Lower leg skin (tissue), 4 donors: ENCODE results near the gene FLT3. TPM values are rescaled to one million over a fixed set of nuclear protein-coding genes. Genes with fewer than 3 reads are reported as not detected.

Experiments
- DNase-seq, 2 donors: peaks; one replicate each; pipeline ENCODE4 v3.0.0-alpha.2; 2019; ENCODE audit warnings: low spot score in 2 of 2
- H3K4me3 ChIP-seq: fragments of 200-600 bp; sonication (generic); 2 replicates; pipeline ENCODE4 v1.5.1; 2017; ENCODE audit warnings: mild to moderate bottlenecking, low read depth; ENCODE audit not compliant: poor library complexity, severe bottlenecking
- CTCF ChIP-seq, 3 donors: fragments of 450-650 bp; IDR thresholded peaks; one replicate each; pipeline ENCODE4 v1.5.1; 2016; ENCODE audit warnings: antibody characterized with exemption in 3 of 3, mild to moderate bottlenecking in 3 of 3, moderate library complexity in 2 of 3
- POLR2A ChIP-seq, 2 donors: fragments of 450-650 bp; IDR thresholded peaks; one replicate each; pipeline ENCODE4 v1.6.1; 2016 to 2017; ENCODE audit warnings: antibody characterized with exemption in 2 of 2, mild to moderate bottlenecking in 1 of 2, moderate library complexity in 1 of 2
- WGBS, 2 donors: methylation state at CpG; one replicate each; pipeline ENCODE4 v1.1.5; 2018; 5-methylcytosine and 5-hydroxymethylcytosine counted together
- intact Hi-C: fragments of 100-400 bp; cut with DNase I; formaldehyde crosslinking; loops from one replicate; pipeline ENCODE4 v1.15.0; 2023; ENCODE audit warnings: low total_unique reads
- total RNA-seq, 4 donors: library from RNA; depleted of rRNA; stranded (reverse); fragments of >200 nt; gene quantifications; one replicate each; pipeline ENCODE4 v1.1.0, GENCODE V29; 2016

Gene FLT3
- total RNA-seq, 4 donors from 2014 or later, result 0.72 to 1.3 (median 0.89) TPM

DNA sequence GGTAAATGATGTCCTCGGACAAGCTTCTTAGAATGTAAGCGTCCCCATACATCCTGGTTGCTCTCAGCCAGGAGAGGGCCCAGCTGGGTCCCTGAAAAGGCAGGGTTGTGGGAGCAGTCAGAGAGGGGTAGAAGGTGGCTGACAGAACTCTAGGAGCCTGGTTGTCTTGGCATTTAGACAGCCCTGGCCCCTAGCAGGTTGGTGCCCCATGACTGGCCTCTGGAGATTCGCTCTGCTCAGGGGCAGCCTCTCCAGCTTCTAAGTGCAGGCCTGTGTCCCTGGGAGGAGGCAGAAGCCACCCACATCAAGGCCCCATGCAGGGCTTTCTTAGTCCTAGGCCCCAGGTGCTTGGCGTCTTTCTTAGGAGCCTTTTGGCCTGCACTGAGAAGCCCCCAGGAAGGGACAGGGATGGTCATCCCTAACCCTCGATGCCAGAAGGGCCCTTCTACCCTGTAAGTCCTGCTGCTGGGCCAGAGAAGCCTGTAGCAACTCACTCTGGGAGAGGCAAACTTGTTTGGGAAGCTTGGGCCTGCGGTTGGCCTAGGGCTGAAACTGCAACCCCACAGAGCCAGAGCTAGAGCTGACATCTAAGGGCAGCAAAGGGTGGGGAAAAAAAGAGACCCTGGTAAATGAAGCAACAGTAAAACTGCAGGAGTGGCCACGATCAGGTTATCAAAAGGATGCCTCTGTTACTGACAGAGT lies 128.4 kb downstream of the FLT3 start:
- intact Hi-C loops, result loop anchor here (10.0 kb wide), 1 partner anchor 147 kb away; no protein-coding TSS in a partner anchor
- H3K4me3 ChIP-seq, result no peak overlapping the region
- no peak for TF ChIP-seq CTCF (IDR thresholded peaks at IDR 0.05)
- no peak for TF ChIP-seq POLR2A (IDR thresholded peaks at IDR 0.05)
- 49 to 71% methylated on average over 7 of the region's 7 CpGs for WGBS, 2 donors
- peak in 1 of 2 donors; percentile 76 for DNase-seq

- H3K4me3 ChIP-seq, result no peak overlapping the region
- intact Hi-C loops, result loop anchor here (10.0 kb wide), 1 partner anchor 146 kb away; no protein-coding TSS in a partner anchor
- TF ChIP-seq CTCF (IDR thresholded peaks at IDR 0.05), result no peak
- TF ChIP-seq POLR2A (IDR thresholded peaks at IDR 0.05), result no peak
- 47 to 53% methylated on average over 13 of the region's 13 CpGs for WGBS, 2 donors
- peak in 1 of 2 donors; percentile 69 for DNase-seq
Observed at GRCh38 chr13:27971236-27971645, 129.1 kb downstream of the FLT3 start.

GRCh38 chr13:27970382-27971235 lies 129.8 kb downstream of the FLT3 start:
- intact Hi-C loops, result loop anchor here (10.0 kb wide), 1 partner anchor 146 kb away; no protein-coding TSS in a partner anchor
- H3K4me3 ChIP-seq, result no peak overlapping the region
- DNase-seq, result peak in 1 of 2 donors; percentile 67
- no peak for TF ChIP-seq POLR2A (IDR thresholded peaks at IDR 0.05)
- TF ChIP-seq CTCF (IDR thresholded peaks at IDR 0.05), result no peak
- 5 to 10% methylated on average over 49 to 52 of the region's 53 CpGs for WGBS, 2 donors

DNA sequence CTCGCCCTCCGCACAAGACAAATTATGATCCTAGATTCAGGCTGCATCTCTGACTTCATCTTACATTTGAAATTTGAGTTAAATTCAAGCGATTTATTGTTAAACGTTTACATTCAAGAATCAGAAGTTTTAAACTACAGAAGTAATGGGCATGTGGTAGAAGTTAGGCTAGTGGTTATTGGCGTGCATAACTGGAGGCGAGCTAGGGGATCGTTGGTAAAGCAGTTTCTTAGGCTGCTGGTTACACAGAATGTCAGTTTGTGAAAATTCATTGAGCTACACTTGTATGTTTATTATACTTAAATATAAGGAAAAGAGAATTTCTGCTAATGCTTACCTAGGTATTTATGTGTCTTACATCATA lies 130.5 kb downstream of the FLT3 start:
- TF ChIP-seq POLR2A (IDR thresholded peaks at IDR 0.05) (no peak), CTCF (IDR thresholded peaks at IDR 0.05) (no peak)
- DNase-seq, result no peak
- intact Hi-C loops, result loop anchor here (10.0 kb wide), 2 partner anchors 145 to 1285 kb away; no protein-coding TSS in a partner anchor
- H3K4me3 ChIP-seq, result no peak overlapping the region
- WGBS, 2 donors, result 20 to 29% methylated on average over 7 of the region's 7 CpGs

- no peak for TF ChIP-seq POLR2A (IDR thresholded peaks at IDR 0.05)
- no peak for TF ChIP-seq CTCF (IDR thresholded peaks at IDR 0.05)
- intact Hi-C loops, result loop anchor here (10.0 kb wide), 1 partner anchor 1286 kb away; no protein-coding TSS in a partner anchor
- peak in 1 of 2 donors; percentile 73 for DNase-seq
- no peak within 1 kb of the TSS for H3K4me3 ChIP-seq
- WGBS, 2 donors, result 5% methylated on average over 33 to 34 of the region's 34 CpGs
Observed at GRCh38 chr13:27969082-27969865, 131.1 kb downstream of the FLT3 start, which contains the start of gene CDX2. TSS of gene CDX2 (minus strand) at chr13:27969315. CDS start at chr13:27969006, 309 bp downstream.
